GM18498 (cell line): ENCODE measurements around the gene RAB12.
A peak's percentile ranks its signal among the peaks of the same experiment; 100 is the strongest.
"Not testable (repeated sequence)": the region's sequence is repeated elsewhere in the genome, so short reads cannot be mapped to it uniquely, and the experiment has no call there.

Source experiments
- ATAC-seq: cut with Tn5 transposase; IDR thresholded peaks from one replicate; pipeline ENCODE4 v1.9.1; 2021; ENCODE audit warnings: mild to moderate bottlenecking, moderate library complexity; ENCODE audit not compliant: unreplicated experiment

The RAB12 gene

GRCh38 chr18:8639762-8640161 lies 30.5 kb downstream of the RAB12 start:
- no peak for ATAC-seq

- ATAC-seq: no peak
Observed at GRCh38 chr18:8643326-8643878, 34.2 kb downstream of the RAB12 start.

GRCh38 chr18:8647359-8647758 lies 38.1 kb downstream of the RAB12 start:
- ATAC-seq: not testable (repeated sequence)

- not testable (repeated sequence) for ATAC-seq
Observed at GRCh38 chr18:8651478-8652261, 42.4 kb downstream of the RAB12 start.

GRCh38 chr18:8654503-8655451 lies 45.5 kb downstream of the RAB12 start:
- no peak for ATAC-seq

- ATAC-seq: no peak
Observed at GRCh38 chr18:8656232-8656631, 47.0 kb downstream of the RAB12 start.

- no peak for ATAC-seq
Observed at GRCh38 chr18:8657050-8657820, 48.0 kb downstream of the RAB12 start.

- ATAC-seq: no peak
Observed at GRCh38 chr18:8657873-8658470, 48.7 kb downstream of the RAB12 start.

- no peak for ATAC-seq
Observed at GRCh38 chr18:8658858-8659485, 49.7 kb downstream of the RAB12 start.

GRCh38 chr18:8659609-8660242 lies 50.5 kb downstream of the RAB12 start:
- no peak for ATAC-seq

- ATAC-seq: no peak
Observed at GRCh38 chr18:8660316-8660715, 51.1 kb downstream of the RAB12 start.

GRCh38 chr18:8661754-8662559 lies 52.7 kb downstream of the RAB12 start:
- ATAC-seq: no peak

GRCh38 chr18:8662560-8663255 lies 53.5 kb downstream of the RAB12 start:
- ATAC-seq: no peak

GRCh38 chr18:8667846-8668245 lies 58.6 kb downstream of the RAB12 start:
- no peak for ATAC-seq

GRCh38 chr18:8668381-8668780 lies 59.1 kb downstream of the RAB12 start:
- ATAC-seq: no peak

- ATAC-seq: no peak
Observed at GRCh38 chr18:8669571-8669970, 60.3 kb downstream of the RAB12 start.

- peak; percentile 96 for ATAC-seq
Observed at GRCh38 chr18:8673256-8674209, 64.3 kb downstream of the RAB12 start.
